ENCODE measurements around the gene CRKL.
"Not testable (repeated sequence)": the region's sequence is repeated elsewhere in the genome, so short reads cannot be mapped to it uniquely, and the experiment has no call there.

The CRKL gene

DNA sequence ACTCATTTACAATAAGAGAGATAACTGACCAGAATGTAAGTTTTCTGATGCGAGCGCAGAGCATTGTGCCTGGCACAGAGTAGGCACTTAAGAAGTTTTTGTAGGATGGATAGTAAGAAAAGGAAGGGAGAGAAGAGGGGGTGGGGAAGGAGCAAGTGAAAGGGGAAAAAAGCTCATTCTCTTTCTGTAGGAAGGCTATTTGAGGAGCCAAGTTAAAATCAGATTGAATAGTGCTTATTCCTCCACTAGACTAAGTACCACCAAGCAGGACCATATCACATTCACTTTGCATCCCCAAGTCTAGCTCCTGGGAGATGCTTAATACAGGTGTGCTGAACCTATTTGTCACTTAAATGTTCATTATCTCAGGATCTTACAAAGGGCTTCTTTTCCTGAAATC is 14.1 kb upstream of the CRKL start:
- DNase-seq, result no peak

DNA sequence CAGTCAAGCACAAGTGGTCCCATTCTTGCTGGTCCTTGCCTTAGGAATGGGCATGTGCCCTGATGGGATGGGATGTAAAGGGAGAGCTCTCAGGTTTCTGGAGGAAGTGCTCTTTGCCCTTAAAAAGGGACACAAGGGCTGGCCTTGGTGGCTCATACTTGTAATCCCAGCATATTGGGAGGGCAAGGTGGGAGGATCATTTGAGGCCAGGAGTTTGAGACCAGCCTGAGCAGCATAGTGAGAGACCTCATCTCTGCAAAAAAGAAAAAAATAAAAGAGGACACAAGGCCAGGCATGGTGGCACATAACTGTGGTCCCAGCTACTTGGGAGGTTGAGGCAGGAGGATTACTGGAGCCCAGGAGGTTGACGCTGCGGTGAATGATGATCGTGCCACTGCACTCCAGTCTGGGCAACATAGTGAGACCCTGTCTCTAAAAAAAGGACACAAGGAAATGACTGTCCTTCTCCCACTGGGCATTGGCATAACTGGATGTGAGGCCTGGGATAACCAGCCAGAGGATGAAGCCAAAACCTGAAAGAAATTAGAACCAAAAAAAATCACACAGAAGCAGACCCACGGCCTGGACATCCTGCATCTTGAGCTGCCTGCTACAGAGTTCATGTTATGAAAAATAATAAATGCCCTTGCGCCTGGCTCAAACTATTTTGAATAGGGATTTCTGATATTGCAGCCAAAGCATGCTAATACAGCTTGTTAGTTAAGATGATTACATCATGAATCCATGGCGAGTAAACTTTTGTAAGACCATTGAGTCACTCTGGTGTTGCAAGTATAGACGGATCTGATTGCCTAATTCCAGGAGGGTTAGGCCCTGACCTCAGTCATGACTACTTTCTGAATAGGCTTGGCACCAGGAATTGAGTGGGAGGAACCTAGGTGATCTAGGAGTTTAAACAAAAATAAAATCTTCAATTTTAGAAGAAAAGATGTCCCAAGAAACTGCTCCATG is 12.9 kb upstream of the CRKL start:
- no peak for DNase-seq

GRCh38 chr22:20904980-20905355 is 12.2 kb upstream of the CRKL start:
- DNase-seq, result no peak

GRCh38 chr22:20905415-20906386 is 11.5 kb upstream of the CRKL start:
- DNase-seq, result no peak

DNA sequence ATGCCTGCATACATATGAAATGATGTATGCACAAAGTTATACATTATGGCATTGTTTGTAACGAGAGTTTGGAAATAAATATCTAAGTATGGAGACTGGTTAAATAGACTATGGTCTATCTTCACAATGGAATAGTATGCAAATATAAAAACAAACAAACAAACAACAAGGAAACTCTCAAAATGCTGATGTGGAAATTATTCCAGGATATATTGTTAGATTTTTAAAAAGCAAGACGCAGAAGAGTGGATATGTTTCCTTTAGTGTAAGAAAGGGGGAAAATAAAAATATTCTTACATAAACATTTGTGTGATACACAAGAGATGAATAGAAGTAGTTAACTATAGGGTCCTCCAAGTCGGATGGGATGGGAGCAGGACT is 10.8 kb upstream of the CRKL start:
- no peak for DNase-seq

GRCh38 chr22:20908717-20909116 is 8.5 kb upstream of the CRKL start:
- not testable (repeated sequence) for DNase-seq

GRCh38 chr22:20909543-20910303 is 7.5 kb upstream of the CRKL start:
- no peak for DNase-seq

DNA sequence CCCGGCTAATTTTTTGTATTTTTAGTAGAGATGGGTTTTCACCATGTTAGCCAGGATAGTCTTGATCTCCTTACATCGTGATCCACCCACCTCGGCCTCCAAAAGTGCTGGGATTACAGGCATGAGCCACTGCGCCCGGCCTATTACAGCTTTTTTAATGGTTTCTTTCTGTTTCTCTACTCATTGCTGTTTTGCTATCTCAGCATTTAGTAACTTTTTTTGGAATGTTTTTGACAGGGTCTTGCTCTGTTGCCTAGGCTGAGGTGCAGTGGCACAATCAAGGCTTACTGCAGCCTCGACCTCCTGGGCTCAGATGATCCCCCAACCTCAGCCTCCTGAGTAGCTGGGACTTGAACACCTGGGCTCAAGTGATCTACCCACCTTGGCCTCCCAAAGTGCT is 4.7 kb upstream of the CRKL start:
- no peak for DNase-seq

DNA sequence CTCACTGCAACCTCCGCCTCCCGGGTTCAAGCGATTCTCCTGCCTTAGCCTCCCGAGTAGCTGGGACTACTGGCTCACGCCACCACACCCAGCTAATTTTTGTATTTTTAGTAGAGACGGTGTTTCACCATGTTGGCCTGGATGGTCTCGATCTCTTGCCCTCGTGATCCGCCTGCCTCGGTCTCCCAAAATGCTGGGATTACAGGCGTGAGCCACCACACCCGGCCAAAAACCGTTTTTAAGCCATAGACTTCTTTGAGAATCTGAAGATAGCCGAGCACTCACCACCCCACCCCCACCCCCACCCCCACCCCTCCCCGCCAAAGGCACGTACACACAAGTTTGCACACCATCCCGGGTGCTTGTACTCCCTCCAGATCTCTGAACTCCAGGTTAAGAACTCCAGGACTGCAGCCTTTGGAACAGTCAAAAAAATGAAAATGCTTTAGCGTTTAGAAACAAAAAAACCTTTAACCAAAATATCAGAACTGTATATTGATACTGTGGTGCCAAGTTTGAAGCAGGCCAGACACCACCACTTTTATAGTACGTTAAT is 1.5 kb downstream of the CRKL start:
- no peak for DNase-seq

GRCh38 chr22:20919718-20920117 is 2.5 kb downstream of the CRKL start:
- DNase-seq, result no peak

DNA sequence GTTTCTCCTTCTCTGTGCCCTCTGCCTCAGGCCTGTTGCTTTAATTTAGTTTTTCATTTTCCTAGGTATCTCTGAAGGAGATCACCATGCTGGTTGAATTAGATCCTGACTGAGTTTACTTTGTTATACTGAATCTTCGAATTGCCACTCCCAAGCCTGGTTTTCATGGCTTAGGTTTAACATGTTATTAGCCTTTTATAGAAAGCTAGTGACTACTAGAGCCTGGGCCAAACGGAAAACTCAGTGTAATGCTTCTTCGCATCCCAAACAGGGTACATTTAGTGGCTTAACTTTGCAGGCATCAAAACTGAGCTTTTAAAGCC is 3.6 kb downstream of the CRKL start:
- DNase-seq, result no peak

DNA sequence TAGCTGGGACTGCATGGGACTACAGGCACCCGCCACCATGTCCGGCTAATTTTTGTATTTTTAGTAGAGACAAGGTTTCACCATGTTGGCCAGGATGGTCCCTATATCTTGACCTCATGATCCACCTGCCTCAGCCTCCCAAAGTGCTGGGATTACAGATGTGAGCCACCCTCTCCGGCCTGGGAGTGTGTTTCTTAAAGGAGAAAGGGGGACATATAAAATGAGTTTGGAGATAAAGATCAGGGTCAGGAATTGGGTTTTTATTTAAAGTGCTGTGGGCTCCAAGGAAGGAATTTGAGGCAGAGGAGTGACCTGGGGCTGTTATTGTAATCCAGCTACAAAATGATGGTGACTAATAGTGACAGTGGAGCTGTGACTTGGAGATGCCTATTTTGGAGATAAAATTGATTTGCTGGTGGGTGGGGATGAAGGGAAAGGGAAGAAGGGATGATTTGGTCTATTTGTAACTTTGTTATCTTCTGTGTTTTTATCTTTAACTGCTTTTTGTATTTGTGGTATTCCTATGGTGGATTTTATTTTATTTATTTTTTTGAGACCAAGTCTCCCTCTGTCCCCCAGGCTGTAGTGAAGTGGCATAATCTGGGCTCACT is 5.0 kb downstream of the CRKL start:
- DNase-seq, result no peak

DNA sequence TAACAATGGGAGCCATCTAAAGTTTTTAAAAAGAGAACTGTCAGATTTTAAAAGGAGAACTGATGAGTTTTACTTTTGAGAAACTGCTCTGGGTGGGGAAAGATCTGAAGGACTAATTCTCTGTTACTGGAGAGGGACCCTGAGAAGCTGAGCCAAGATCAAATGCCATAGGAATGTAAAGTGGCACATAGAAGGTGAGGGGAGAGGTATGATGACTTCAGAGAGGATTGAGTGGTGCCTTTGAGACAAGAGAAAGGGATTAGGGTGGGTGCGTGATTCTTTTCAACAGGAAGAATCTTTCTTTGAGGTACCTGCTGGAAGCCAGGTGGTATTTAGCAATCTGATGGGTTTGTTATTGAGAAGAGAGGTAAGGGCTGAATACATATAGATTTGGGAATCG is 9.0 kb downstream of the CRKL start:
- no peak for DNase-seq

DNA sequence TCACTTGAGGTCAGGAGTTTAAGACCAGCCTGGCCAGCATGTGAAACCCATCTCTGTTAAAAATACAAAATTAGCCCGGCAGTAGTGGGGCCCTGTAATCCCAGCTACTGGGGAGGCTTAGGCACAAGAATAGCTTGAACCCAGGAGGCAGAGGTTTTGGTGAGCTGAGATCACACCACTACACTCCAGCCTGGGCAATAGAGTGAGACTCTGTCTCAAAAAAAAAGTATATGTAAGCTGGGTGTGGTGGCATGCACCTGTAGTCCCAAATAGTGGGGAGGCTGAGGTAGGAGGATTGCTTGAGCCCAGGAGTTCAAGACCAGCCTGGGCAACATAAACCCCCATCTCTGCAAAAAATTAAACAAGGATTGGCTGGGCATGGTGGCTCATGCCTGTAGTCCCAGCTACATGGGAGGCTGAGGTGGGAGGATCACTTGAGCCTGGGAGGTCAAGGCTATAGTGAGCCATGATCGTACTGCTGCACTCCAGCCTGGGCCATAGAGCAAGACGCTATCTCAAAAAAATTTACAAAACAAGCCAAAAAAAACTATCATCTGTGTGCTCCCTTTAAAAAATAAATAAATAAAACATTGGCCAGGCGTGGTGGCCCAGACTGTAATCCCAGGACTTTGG is 10.8 kb downstream of the CRKL start:
- DNase-seq, result no peak

DNA sequence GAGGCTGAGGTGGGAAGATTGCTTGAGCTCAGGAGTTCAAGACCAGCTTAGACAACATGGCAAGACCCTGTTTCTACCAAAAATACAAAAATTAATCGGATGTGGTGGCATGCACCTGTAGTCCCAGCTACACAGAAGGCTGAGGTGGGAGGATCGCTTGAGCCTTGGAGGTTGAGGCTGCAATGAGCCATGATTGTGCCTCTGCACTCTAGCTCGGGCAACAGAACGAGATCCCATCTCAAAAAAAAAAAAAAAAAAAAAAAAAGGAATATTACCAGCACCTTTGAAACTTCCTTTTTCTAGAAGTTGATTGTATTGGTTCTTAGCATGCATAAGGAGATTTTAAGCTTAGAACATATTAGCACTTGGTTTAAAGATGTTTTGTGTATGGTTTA is 11.4 kb downstream of the CRKL start:
- no peak for DNase-seq

GRCh38 chr22:20930004-20930403 is 12.8 kb downstream of the CRKL start:
- DNase-seq, result no peak

DNA sequence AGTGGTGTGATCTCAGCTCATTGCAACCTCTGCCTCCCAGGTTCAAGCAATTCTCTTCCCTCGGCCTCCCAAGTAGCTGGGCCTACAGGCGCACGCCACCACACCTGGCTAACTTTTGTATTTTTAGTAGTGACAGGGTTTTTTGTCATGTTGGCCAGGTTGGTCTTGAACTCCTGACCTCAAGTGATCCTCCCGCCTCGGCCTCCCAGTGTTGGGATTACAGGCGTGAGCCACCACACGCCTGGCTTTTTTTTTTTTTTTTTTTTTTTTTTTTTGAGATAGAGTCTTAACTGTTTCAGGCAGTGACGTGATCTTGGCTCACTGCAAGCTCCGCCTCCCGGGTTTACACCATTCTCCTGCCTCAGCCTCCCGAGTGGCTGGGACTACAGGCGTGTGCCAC is 13.2 kb downstream of the CRKL start:
- DNase-seq, result not testable (repeated sequence)

DNA sequence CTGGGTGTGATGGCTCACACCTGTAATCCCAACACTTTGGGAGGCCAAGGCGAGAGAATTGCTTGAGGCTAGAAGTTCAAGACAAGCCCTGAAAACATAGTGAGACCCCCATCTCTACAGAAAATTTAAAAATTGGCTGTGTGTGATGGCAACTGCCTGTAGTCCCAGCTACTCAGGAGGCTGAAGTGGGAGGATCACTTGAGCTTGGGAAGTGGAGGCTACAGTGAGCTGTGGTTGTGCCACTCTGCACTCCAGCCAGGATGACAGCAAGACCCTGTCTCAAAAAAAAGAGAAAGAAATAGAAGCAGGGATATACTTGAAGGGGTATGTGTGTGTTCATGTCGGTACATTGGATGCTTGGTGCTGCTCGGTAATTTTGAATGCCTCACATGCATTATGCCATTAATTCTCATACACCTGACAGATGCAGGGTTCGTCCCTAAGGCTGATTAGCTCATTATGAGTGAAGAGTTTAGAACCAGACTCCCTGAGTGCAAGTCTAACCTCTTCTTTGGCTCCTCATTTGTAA is 14.0 kb downstream of the CRKL start:
- DNase-seq, result no peak

- DNase-seq, result no peak
Observed at GRCh38 chr22:20933910-20934309, 16.7 kb downstream of the CRKL start.

DNA sequence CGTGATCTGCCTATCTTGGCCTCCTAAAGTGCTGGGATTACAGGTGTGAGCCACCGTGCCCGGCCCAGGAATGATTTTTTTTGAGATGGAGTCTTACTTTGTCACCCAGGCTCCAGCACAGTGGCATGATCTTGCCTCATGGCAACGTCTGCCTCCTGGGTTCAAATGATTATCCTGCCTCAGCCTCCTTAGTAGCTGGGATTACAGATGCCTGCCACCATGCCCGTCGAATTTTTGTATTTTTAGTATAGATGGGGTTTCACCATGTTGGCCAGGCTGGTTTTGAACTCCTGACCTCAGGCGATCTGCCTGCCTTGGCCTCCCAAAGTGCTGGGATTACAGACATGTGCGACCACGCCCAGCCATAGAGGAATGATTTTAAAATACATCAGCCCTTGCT is 17.8 kb downstream of the CRKL start:
- DNase-seq, result not testable (repeated sequence)

DNA sequence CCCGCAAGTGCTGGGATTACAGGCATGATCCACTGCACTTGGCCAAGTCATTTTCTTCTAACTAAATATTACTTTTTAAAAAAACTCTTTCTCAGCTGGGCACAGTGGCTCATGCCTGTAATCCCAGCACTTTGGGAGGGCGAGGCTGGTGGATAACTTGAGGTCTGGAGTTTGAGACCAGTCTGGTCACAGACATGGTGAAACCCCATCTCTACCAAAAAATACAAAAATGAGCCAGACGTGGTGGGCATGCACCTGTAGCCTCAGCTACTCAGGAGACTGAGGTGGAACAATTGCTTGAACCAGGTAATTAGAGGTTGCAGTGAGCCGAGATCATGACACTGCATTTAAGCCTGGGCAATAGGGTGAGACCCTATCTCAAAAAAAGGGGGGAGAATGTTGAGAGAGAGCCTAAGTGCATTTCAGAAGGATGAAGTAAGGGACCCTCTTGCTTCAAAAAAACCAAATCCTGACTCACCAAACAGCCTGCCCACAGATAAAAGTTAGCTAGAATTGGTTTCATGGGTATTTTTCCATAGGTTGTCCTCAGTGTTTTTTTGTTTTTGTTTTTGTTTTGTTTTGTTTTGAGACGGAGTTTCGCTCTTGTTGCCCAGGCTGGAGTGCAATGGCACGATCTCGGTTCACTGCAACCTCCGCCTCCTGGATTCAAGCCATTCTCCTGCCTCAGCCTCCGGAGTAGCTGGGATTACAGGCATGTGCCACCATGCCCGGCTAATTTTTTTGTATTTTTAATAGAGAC is 18.8 kb downstream of the CRKL start:
- DNase-seq, result not testable (repeated sequence)
